Mesenteric fat pad (tissue), 1 donor: Measurements from ENCODE around the gene TACSTD2. TPM values are rescaled to one million over a fixed set of nuclear protein-coding genes. Genes with fewer than 3 reads are reported as not detected.
"Not testable (repeated sequence)": the region's sequence is repeated elsewhere in the genome, so short reads cannot be mapped to it uniquely, and the experiment has no call there.

Experiments used
- DNase-seq: peaks from one replicate; pipeline ENCODE4 v3.0.0-alpha.2; 2020; ENCODE audit warnings: low spot score
- total RNA-seq: library from RNA; stranded (reverse); fragmentation: NEBNext Ultra II Directional; extraction: Animal tissue kit (Norgen Biotek cat#: 25700); gene quantifications from one replicate; pipeline ENCODE4 v1.2.1, GENCODE V29; 2021
- donor health status: DM: yes; HTN: yes; CAD: no.

The TACSTD2 gene
- total RNA-seq, 1 donor from 2014 or later: 1.7 TPM

- DNase-seq: no peak
Observed at GRCh38 chr1:58588396-58588795, 11.3 kb upstream of the TACSTD2 start.

- no peak for DNase-seq
Observed at GRCh38 chr1:58587667-58588066, 10.6 kb upstream of the TACSTD2 start.

GRCh38 chr1:58586271-58586670 lies 9.2 kb upstream of the TACSTD2 start:
- no peak for DNase-seq

- no peak for DNase-seq
Observed at GRCh38 chr1:58585581-58586151, 8.6 kb upstream of the TACSTD2 start.

- no peak for DNase-seq
Observed at GRCh38 chr1:58585166-58585565, 8.1 kb upstream of the TACSTD2 start.

- no peak for DNase-seq
Observed at GRCh38 chr1:58584082-58584895, 7.2 kb upstream of the TACSTD2 start.

GRCh38 chr1:58583496-58583895 lies 6.4 kb upstream of the TACSTD2 start:
- no peak for DNase-seq

- not testable (repeated sequence) for DNase-seq
Observed at GRCh38 chr1:58582143-58582542, 5.1 kb upstream of the TACSTD2 start.

GRCh38 chr1:58581641-58582040 lies 4.6 kb upstream of the TACSTD2 start:
- DNase-seq: no peak

- no peak for DNase-seq
Observed at GRCh38 chr1:58580186-58580585, 3.1 kb upstream of the TACSTD2 start.

GRCh38 chr1:58577654-58578030 lies 590 bp upstream of the TACSTD2 start:
- DNase-seq: no peak

GRCh38 chr1:58576325-58576726 lies 726 bp downstream of the TACSTD2 start:
- DNase-seq: no peak

GRCh38 chr1:58575551-58576324 lies 1.3 kb downstream of the TACSTD2 start:
- no peak for DNase-seq

- no peak for DNase-seq
Observed at GRCh38 chr1:58574816-58575215, 2.2 kb downstream of the TACSTD2 start.

GRCh38 chr1:58573705-58574591 lies 3.1 kb downstream of the TACSTD2 start:
- DNase-seq: no peak

- DNase-seq: no peak
Observed at GRCh38 chr1:58573138-58573537, 3.9 kb downstream of the TACSTD2 start.

GRCh38 chr1:58572690-58573089 lies 4.4 kb downstream of the TACSTD2 start:
- no peak for DNase-seq

- no peak for DNase-seq
Observed at GRCh38 chr1:58571616-58572015, 5.4 kb downstream of the TACSTD2 start.

- no peak for DNase-seq
Observed at GRCh38 chr1:58570817-58571216, 6.2 kb downstream of the TACSTD2 start.

- DNase-seq: no peak
Observed at GRCh38 chr1:58570094-58570493, 7.0 kb downstream of the TACSTD2 start.

GRCh38 chr1:58568911-58569310 lies 8.1 kb downstream of the TACSTD2 start:
- no peak for DNase-seq
